ENCODE results near the gene INO80B.
"Not testable (repeated sequence)": the region's sequence is repeated elsewhere in the genome, so short reads cannot be mapped to it uniquely, and the experiment has no call there.

The INO80B gene

DNA sequence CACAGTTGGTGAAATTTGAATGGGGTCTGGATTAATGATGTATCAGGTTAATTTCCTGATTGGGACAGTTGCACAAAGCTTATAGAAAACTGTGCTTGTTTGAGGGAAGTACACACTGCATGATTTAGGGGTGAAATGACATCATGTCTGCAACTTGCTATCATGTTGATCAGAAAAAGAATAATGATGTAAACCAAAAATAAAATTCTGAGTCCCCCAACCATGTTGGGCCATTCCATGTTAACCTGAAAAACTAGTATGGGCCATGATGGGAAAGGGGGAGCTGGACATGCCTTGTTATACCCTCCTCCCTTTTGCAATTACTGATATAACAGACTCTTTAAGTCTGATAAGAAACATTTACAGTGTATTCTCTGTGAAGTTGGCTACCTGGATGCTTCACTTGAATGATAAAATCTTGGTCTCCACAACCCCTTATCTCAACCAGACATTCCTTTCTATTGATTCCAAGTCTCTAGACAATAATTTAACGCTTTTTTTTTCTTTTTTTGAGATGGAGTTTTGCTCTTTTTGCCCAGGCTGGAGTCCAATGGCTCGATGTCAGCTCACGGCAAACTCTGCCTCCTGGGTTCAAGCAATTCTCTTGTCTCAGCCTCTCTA is 4.2 kb upstream of the INO80B start:
- no peak for DNase-seq

DNA sequence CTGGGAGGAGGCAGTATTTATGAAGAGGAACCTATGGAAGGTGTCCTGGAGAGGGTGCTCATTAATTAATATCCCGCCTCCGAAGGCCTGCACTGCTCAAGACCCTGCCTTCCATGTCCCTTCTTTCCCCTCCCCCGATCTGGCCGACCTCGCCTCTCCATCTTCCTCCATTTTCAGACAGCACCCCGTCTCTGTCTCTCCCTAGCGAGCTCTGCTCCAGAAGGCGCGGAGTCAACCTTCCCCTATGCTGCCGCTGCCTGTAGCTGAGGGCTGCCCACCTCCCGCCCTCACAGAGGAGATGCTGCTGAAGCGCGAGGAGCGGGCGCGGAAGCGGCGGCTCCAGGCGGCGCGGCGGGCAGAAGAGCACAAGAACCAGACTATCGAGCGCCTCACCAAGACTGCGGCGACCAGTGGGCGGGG is 2.3 kb downstream of the INO80B start:
- no peak for DNase-seq

DNA sequence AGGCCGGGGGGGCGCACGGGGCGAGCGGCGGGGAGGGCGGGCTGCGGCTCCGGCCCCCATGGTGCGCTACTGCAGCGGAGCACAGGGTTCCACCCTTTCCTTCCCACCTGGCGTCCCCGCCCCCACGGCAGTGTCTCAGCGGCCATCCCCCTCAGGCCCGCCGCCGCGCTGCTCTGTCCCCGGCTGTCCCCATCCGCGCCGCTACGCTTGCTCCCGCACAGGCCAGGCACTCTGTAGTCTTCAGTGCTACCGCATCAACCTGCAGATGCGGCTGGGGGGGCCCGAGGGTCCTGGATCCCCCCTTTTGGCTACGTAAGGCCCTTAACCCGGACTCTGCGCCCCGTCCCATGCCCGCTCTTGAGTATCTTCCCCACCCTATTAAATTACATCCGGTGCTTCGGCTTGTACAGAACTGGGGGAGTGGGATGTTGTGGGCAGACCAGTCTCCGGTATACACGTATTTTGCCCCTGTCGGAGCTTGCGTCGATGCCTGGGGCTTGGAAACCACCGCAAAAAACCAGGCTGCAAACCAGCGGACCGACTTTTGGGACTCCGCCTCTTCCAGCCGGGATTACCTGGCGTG is 2.8 kb downstream of the INO80B start:
- peak; percentile 72 for DNase-seq

DNA sequence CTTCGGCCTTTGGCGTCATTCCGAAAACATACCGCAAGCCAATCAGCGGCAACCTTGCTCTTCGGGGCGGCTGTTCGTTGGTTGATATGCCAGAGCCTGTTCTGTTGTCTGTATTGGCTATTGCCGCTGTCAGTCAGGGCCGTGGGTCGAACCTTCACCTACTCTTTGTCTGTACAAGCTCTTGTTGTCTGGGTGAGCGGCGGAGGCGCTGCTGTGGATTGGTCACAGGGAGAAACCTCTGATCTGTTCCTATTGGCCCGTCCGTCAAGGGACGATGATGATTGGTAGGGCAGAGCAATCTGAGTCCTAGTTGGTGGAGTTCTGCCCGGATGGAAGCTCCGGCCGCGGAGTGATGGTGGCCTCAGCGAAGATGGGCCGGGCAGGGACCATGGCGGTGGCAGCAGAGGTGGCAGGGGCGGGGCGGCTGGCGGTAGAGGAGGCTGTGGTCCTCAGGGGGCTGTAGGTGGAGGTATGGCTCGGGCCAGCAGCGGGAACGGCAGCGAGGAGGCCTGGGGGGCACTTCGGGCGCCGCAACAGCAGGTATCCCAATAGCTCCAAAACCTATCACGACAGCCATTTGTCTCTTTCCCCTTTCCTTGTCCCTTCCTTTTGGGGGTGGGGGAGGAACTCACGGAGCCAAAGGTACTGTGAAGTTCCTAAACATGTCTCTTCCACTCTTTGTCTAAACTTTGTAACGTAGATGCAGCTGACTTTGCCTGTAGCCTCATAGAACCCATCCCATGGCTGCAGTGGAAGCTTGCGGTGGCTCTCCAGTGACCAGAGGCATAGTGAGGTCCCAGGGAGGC is 3.4 kb downstream of the INO80B start, which contains the start of gene WBP1:
Gene WBP1 (plus strand): TSS at position 307 of the 806 bp plus-strand sequence. CDS start 165 bp downstream, at position 472.
- peak; percentile 99 for DNase-seq

DNA sequence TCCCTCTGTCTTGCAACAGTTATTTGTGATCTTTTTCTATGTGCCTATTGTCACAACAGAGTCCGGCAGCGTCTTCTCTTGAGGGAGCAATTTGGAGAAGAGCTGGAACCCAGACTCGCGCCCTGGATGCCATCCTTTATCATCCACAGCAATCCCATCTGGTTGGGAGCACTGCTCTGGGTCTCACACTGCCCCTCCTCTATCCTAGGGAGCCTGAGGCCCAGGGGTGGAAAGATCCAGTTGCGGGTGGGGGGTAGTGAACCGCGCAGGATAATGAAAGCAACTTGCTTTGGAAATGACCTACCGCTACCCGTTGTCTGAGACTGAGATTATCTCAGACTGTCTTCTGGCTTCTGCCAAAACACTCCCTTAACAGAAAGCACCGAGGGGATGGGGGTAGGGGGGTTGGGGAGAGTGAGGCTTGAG is 4.1 kb downstream of the INO80B start:
- DNase-seq: no peak

DNA sequence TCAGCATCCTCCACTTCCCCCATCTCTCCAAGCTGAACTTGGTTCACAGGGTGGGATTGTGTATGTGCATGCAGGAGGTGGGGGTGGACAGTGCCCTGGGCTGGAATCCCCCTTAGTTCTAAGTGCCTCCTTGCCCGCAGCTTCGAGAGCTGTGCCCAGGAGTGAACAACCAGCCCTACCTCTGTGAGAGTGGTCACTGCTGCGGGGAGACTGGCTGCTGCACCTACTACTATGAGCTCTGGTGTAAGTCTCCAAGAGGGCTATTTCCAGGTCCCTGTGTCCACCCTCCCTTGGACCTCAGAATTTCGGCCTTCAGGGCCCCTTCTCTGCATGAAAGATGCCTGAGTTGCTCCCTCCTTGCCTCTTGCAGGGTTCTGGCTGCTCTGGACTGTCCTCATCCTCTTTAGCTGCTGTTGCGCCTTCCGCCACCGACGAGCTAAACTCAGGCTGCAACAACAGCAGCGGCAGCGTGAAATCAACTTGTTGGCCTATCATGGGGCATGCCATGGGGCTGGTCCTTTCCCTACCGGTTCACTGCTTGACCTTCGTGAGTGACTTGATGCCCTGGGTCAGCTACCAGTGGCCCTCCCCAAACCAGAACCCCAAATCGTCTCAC is 4.7 kb downstream of the INO80B start:
- DNase-seq: not testable (repeated sequence)

DNA sequence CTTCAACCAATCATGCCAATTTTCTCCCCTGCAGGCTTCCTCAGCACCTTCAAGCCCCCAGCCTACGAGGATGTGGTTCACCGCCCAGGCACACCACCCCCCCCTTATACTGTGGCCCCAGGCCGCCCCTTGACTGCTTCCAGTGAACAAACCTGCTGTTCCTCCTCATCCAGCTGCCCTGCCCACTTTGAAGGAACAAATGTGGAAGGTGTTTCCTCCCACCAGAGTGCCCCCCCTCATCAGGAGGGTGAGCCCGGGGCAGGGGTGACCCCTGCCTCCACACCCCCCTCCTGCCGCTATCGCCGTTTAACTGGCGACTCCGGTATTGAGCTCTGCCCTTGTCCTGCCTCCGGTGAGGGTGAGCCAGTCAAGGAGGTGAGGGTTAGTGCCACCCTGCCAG is 5.3 kb downstream of the INO80B start:
- not testable (repeated sequence) for DNase-seq

DNA sequence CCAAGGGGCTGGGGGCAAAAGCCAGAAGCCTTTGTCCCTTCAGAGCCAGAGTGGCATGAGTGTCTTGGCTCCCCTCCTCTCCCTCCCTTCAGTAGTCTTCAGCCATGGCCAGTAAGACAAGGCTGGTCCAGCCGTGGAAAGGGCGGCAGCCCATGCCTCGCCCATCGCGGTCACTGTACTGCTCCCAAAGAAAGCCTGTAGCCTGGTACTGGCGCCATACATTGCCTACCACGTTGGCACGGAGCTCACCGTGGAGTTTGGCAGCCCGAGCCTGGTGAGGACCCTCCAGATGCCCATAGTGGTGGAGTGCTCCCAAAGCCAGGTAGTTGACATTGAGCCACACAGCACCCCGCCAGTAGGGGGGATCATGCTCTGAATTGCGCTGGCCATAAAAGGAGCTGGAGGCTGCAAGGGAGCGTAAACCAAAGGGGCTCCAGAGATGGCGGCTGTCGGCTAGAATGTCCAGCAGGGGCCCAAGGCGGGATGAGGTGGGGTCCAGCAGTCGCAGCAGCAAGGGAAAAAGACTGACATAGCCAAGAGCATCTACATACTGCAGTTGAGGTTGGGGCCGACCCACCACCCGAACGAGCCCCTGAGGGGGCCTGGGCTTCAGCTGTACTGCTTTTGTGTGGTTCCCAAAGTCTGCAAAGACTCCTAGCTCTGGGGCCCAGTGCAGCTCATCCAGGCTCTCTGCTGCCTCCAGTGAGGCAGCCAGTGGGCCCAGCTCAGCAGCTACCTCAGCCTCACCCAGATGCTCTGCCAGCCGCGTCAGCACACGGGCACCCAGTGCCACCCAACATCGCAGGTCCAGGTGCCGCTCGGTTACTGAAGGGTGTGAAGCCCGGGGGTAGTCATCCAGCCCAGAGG is 6.5 kb downstream of the INO80B start:
- no peak for DNase-seq

DNA sequence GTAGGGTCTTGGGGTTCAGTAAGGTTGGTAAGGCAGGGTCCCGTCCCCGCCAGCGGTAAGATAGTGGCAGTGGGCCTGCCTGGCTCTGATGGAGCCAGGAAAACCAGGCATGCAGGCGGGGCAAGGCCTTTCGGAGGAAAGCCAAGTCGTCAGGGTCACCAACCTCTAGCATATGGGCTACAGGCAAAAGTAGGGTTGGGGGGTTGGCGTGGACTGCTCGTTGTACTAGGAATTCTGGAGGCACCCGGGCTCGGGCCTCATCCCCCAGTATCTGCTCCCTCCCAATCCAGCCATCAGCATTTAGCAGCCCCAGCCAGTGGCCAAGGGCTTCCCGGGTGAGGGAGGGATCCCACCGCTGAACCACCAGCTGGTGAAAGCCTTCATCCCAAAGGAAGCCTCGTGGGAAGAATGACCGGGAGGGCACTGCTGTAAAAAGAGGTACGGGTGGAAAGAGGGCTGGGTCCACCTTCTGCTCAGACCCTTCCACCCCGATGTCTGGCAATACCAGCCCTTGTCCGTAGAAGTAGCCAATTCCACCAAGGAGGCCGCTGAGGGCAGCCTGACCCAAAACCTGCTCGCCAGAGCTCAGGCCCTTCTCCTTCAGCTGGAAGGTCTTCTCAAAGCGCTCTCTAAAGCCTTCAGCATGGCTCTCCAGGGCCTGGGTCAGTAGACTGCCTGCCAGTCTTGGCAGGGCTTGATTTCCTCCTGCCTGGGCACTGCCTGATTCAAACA is 7.3 kb downstream of the INO80B start:
- no peak for DNase-seq

DNA sequence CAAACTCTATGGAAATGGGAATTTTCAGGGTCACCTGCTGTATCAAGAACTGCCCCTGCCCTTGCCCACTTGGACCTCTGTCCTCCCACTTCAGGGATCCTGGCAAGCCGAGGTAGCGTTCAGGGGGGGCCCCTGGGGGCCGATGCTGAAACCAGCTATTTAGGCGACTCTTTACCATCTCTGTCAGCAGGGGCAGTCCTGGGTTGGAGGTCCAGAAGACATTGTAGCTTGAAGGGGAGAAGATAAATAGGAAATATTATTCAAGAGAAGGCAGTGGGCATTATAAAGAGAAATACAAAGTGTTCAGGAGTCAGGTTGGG is 7.9 kb downstream of the INO80B start:
- no peak for DNase-seq

DNA sequence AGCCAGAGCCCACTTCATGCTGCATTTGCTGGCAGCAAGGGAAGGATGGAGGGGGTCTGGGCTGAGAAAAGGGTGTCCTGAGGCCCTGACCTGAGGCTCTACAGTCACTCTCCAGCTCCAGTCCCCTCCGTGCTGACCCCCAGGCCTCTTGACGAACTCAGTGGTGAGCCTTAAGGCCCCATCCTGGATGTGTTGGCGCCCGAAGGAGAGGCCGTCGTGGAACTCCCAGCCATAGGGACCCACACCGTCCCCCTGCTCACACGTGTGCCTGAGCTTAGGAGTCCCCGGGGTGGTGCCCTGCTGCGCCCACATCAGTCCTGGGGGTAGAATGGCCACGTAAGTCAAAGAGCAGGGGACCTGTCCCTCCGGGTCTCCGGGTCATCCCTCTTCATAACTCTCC is 9.5 kb downstream of the INO80B start:
- no peak for DNase-seq

DNA sequence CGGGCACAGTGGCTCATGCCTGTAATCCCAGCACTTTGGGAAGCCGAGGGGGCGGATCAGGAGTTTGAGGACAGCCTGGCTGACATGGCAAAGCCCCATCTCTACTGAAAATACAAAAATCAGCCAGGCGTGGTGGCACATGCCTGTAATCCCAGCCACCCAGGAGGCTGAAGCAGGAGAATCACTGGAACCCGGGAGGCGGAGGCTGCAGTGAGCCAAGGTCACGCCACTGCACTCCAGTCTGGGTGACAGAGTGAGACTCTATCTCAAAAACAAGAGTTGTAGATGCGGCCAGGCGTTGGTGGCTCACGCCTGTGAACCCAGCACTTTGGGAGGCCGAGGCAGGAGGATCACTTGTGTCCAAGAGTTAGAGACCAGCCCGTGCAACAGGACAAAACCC is 15.9 kb downstream of the INO80B start:
- DNase-seq: not testable (repeated sequence)

DNA sequence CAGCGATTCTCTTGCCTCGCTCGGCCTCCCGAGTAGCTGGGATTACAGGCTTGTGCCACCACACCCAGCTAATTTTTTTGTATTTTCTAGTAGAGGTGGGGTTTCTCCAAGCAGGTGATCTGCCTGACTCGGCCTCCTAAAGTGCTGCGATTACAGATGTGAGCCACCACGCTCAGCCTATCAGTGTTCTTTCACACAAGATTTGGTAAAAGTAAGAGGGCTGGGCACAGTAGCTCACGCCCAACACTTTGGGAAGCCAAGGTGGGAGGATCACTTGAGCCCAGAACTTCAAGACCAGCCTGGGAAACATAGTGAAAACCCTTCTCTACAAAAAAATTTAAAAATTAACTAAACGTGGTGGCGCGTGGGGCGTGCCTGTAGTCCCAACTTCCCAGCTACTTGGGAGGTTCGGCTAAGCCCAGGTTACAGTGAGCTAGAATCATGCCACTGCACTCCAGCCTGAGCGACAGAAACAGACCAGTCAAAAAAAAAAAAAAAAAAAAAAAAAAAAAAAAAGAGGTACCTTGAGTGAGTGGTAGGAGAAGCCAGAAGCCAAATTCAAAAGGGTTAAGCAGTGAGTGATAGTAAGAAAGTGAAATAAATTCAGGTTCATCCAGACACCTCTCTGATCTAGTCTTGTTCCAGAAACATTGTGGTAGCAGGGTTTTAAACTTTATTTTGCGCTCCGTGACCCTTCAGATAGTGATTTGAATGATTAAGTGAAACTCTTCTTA is 16.6 kb downstream of the INO80B start:
- no peak for DNase-seq

DNA sequence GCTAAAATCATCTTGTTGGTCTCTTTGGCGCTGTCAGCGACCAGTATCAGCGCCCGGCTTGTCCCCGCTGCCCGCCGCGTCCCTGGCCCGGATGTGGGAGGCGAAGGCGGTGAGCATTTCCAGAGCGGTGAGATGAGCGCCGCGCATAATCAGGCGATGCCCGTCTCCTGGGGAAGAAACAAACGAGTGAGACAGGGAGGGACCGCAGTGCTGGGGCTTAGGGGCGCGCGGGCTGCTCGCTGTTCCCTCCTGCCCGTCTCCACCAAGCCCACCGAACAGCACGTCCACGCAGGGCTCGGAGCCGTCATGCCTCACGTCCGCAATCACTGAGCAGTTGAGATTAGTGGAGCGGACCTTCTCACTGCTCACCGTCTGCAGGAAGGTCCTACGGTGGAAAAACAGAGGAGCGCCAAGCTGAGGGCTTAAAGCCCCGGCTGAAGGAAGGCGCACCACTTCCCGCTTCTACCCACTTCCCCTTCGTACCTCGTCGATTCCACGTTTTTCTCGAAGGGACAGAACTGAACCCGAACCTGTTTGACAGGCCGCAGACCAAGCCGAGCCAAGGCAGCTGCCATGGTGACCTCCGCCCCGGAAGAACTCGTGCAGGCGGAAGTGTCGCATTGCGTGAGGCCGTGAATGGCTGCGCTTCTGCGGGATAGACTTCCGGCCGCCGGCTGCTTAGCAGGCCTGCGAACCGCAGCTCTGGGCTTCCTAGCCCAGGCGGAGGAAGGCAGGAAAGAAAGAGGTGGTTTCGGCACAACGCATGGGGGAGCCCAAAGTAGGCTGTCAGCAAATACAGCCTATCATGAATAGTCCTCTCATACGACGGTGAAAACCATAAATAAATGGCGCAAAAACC is 17.4 kb downstream of the INO80B start, which contains the start of gene MRPL53:
Gene MRPL53 (minus strand): TSS at position 595 of the 859 bp plus-strand sequence. CDS start 20 bp downstream, at position 575.
- peak; percentile 99 for DNase-seq

DNA sequence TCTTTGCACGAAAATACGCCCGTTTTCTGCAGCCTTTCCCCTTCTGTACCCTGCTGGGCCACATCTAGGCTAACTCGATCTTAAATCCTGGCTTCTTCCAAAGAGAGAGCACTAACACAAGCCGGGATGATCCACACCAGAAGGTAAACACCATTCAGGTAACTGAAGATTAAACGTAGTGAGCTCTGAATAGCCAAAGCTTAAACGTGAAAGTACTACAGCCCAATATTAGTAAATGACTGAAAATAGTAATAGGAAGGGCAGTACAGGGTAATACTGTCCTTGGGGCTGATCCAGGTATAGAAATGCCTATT is 18.0 kb downstream of the INO80B start:
- no peak for DNase-seq

DNA sequence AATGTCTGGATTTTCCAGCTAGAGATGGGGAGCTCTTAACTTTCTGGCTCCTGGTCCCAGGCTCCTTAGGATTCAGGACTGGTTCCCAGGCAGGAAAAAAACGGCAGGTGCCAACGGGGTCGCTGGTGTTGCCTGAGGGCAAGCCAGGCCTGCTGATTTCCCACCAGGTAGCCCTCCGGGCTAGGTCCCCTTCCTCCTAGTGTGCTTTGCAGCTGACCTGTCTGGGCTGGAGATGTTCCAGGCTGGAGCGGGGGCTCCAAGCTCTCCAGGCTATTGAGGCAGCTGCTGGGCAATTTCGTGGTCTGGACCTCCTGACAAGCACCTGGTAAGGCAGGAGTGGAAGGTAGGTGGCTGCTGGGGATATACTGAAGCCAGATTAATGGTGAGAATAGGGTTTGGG is 19.6 kb downstream of the INO80B start:
- no peak for DNase-seq

DNA sequence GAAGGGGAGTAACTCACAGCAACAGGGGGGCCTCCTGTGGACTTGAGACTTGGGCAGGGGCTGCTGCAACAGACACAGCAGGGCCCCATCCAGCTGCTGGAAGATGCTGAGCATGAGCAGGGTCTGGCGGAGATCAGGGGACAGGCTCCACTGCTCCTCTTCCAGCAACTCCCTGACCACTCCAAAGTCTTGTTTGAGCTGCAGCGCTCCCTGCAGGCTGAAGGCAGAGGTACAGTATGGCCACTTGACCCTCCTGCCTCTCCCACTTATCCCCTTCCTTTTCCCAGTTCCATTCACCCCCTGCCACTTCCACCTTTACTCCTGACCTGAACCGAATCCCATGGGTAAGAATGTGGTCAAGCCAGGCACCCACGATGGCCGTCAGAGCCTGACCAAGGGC is 20.0 kb downstream of the INO80B start:
- DNase-seq: no peak

DNA sequence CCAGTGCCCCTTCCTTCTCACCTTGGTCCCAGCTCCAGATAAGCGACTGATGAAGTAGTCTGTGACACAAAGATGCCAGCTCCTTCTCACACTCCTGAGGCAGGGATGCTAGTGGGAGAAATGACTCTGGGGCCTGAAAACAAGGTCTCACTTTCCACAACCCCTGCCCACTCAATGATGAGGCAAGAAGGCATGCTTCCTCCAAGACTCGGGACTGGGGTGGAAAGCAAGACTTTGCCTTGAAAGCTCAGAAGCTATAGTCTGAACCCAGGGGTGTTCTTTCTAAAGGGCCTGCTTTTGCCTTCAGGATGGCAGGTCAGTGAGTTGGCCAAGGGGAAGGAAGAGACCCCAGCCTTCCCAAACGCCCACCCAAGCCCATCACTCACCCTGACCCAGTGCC is 26.5 kb downstream of the INO80B start:
- DNase-seq: no peak

DNA sequence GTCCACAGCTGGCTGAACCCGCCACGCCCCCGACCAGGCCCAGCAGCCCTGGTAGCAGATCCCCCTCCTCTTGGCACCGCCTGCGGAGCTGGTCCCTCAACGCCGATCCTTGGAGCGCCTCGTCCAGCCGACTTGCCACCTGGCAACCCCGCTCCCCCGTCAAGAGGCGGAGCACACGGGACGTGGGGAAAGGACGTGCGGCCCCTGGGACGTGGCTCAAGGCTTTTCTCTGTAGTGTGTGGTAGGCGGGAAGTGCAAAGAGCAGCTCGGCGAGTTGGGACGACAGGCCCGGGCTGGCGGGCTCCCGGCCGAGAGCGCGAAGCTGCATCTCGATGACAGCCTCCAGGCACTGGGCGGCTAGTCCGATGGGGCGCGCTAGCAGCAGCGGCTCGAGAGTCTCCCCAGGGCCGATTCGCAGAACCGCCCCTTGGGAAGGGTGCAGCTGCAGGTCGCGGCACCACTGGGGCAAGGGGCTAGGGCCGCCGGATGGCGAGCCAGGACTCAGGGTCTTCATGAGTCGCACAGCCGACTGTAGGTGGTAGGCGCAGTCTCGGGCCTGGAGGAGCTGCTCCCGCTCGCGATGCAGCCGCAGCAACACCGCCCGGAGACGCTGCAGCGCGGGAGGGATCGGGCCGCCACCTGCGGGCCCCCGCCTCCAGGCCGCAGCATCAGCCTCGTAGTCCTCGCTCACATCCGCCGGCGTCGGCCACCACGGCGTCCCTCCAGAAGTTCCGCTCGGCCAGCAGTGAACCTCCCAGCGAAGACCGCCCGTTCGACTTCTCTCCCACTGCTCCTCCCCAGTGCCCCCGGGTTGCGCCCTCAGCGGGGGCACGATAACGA is 27.3 kb downstream of the INO80B start:
- peak; percentile 45 for DNase-seq

Measured in effector CD4-positive, alpha-beta T cell (primary cell).